HEK293 (cell line): Measurements from ENCODE around the gene TPGS2.

Experiments used
- CTCF ChIA-PET: fragments of 350-600 bp; formaldehyde crosslinking; extraction: SDS; loops from one replicate; lab custom pipeline; 2021; ENCODE audit warnings: antibody characterized with exemption; lab: Yijun Ruan, JAX
- POLR2A ChIA-PET: fragments of 300-600 bp; formaldehyde crosslinking; extraction: SDS; loops from one replicate; lab custom pipeline; 2020; ENCODE audit warnings: antibody characterized with exemption, inconsistent platforms; lab: Yijun Ruan, JAX
- H3K27ac ChIP-seq: fragments of 200-500 bp; sonication (Bioruptor generic); 2 replicates; pipeline ENCODE4 v1.5.1; 2014; ENCODE audit warnings: low read depth, low read length, control low read depth, inconsistent platforms; ENCODE audit errors: extremely low read depth
- H3K36me3 ChIP-seq, 2 experiments: fragments of 200-500 bp in 1 of 2; sonication (Bioruptor generic) in 1 of 2; 1 replicate in 1 of 2; 2 replicates in 1 of 2; pipeline ENCODE4 v1.5.1; 2014 to 2017; ENCODE audit warnings: inconsistent platforms in 2 of 2, low read length in 2 of 2; ENCODE audit not compliant: control insufficient read depth in 2 of 2, insufficient read depth in 1 of 2
- H3K4me1 ChIP-seq: fragments of 200-500 bp; sonication (Bioruptor generic); 2 replicates; pipeline ENCODE4 v1.5.1; 2014; ENCODE audit warnings: mild to moderate bottlenecking, low read length, inconsistent platforms; ENCODE audit not compliant: control insufficient read depth, insufficient read depth
- H3K4me3 ChIP-seq: 2 replicates; pipeline ENCODE4 v1.5.1; 2011; ENCODE audit warnings: low read depth, mild to moderate bottlenecking, control low read depth, low read length, moderate library complexity
- H3K9me3 ChIP-seq: fragments of 200-500 bp; sonication (Bioruptor generic); 2 replicates; pipeline ENCODE4 v1.5.1; 2014; ENCODE audit warnings: low read depth, low read length, inconsistent platforms; ENCODE audit not compliant: control insufficient read depth, insufficient read depth
- KLF7 ChIP-seq: fragments of 450-650 bp; formaldehyde crosslinking; IDR thresholded peaks from 2 replicates; pipeline ENCODE4 v1.5.1; 2016; ENCODE audit warnings: missing biosample characterization, missing genetic modification characterization, borderline replicate concordance
- SP2 ChIP-seq: fragments of 450-650 bp; formaldehyde crosslinking; IDR thresholded peaks from 2 replicates; pipeline ENCODE4 v1.5.1; 2016; ENCODE audit warnings: missing biosample characterization, missing genetic modification characterization
- ZBTB17 ChIP-seq: fragments of 450-650 bp; formaldehyde crosslinking; IDR thresholded peaks from 2 replicates; pipeline ENCODE4 v1.5.1; 2016; ENCODE audit warnings: missing biosample characterization, missing genetic modification characterization
- ZBTB48 ChIP-seq: fragments of 450-650 bp; formaldehyde crosslinking; IDR thresholded peaks from 2 replicates; pipeline ENCODE4 v1.5.1; 2016; ENCODE audit warnings: missing biosample characterization, missing genetic modification characterization
- ZBTB7A ChIP-seq: fragments of 450-650 bp; formaldehyde crosslinking; IDR thresholded peaks from 2 replicates; pipeline ENCODE4 v1.5.1; 2016; ENCODE audit warnings: low read depth, missing biosample characterization, missing genetic modification characterization
- ZNF121 ChIP-seq: fragments of 450-650 bp; formaldehyde crosslinking; IDR thresholded peaks from 2 replicates; pipeline ENCODE4 v1.5.1; 2016; ENCODE audit warnings: missing biosample characterization, missing genetic modification characterization
- ZNF221 ChIP-seq: fragments of 450-650 bp; formaldehyde crosslinking; IDR thresholded peaks from 2 replicates; pipeline ENCODE4 v1.5.1; 2017; ENCODE audit warnings: missing biosample characterization, missing genetic modification characterization, borderline replicate concordance
- ZNF223 ChIP-seq: fragments of 450-650 bp; formaldehyde crosslinking; IDR thresholded peaks from 2 replicates; pipeline ENCODE4 v1.5.1; 2016; ENCODE audit warnings: missing biosample characterization, missing genetic modification characterization
- ZNF24 ChIP-seq: fragments of 450-650 bp; formaldehyde crosslinking; IDR thresholded peaks from 2 replicates; pipeline ENCODE4 v1.5.1; 2016; ENCODE audit warnings: missing biosample characterization, missing genetic modification characterization
- ZNF248 ChIP-seq: fragments of 450-650 bp; formaldehyde crosslinking; IDR thresholded peaks from 2 replicates; pipeline ENCODE4 v1.5.1; 2017; ENCODE audit warnings: missing biosample characterization, missing genetic modification characterization
- ZNF473 ChIP-seq: fragments of 450-650 bp; formaldehyde crosslinking; IDR thresholded peaks from 2 replicates; pipeline ENCODE4 v1.5.1; 2017; ENCODE audit warnings: missing biosample characterization, missing genetic modification characterization
- ZNF610 ChIP-seq: fragments of 450-650 bp; formaldehyde crosslinking; IDR thresholded peaks from 2 replicates; pipeline ENCODE4 v1.5.1; 2016; ENCODE audit warnings: missing biosample characterization, missing genetic modification characterization, borderline replicate concordance
- ZNF621 ChIP-seq: fragments of 450-650 bp; formaldehyde crosslinking; IDR thresholded peaks from 2 replicates; pipeline ENCODE4 v1.5.1; 2017; ENCODE audit warnings: missing biosample characterization, missing genetic modification characterization
- ZNF677 ChIP-seq: fragments of 450-650 bp; IDR thresholded peaks from 2 replicates; pipeline ENCODE4 v1.5.0; 2018; ENCODE audit warnings: missing biosample characterization, mild to moderate bottlenecking, missing genetic modification characterization, moderate library complexity
- ZNF701 ChIP-seq: fragments of 450-650 bp; formaldehyde crosslinking; IDR thresholded peaks from 2 replicates; pipeline ENCODE4 v1.5.1; 2016; ENCODE audit warnings: missing biosample characterization, missing genetic modification characterization
- ZNF76 ChIP-seq: fragments of 450-650 bp; formaldehyde crosslinking; IDR thresholded peaks from 2 replicates; pipeline ENCODE4; 2016; ENCODE audit warnings: low read depth, missing biosample characterization, missing genetic modification characterization, borderline replicate concordance
- ZNF776 ChIP-seq: fragments of 450-650 bp; formaldehyde crosslinking; IDR thresholded peaks from 2 replicates; pipeline ENCODE4 v1.5.0; 2017; ENCODE audit warnings: missing biosample characterization, missing genetic modification characterization, borderline replicate concordance
- ZNF777 ChIP-seq: fragments of 450-650 bp; formaldehyde crosslinking; IDR thresholded peaks from 2 replicates; pipeline ENCODE4 v1.5.1; 2017; ENCODE audit warnings: missing biosample characterization, missing genetic modification characterization, borderline replicate concordance
- TF ChIP-seq, protein P1 (sequence below): fragments of 450-650 bp; formaldehyde crosslinking; optimal IDR thresholded peaks from 2 replicates; pipeline ENCODE3; 2016; ENCODE audit warnings: missing biosample characterization, mild to moderate bottlenecking, missing genetic modification characterization
- TF ChIP-seq, protein P2 (sequence below): fragments of 450-650 bp; formaldehyde crosslinking; IDR thresholded peaks from 2 replicates; pipeline ENCODE4 v1.5.1; 2016; ENCODE audit warnings: missing biosample characterization, missing genetic modification characterization
- TF ChIP-seq, protein P3 (sequence below): fragments of 450-650 bp; formaldehyde crosslinking; IDR thresholded peaks from 2 replicates; pipeline ENCODE4 v1.5.1; 2016; ENCODE audit warnings: missing biosample characterization, missing genetic modification characterization
- TF ChIP-seq, protein P4 (sequence below): fragments of 450-650 bp; formaldehyde crosslinking; IDR thresholded peaks from 2 replicates; pipeline ENCODE4 v1.5.1; 2016; ENCODE audit warnings: missing biosample characterization, missing genetic modification characterization
- TF ChIP-seq, protein P5 (sequence below): fragments of 450-650 bp; formaldehyde crosslinking; IDR thresholded peaks from 2 replicates; pipeline ENCODE4 v1.5.1; 2016; ENCODE audit warnings: missing biosample characterization, missing genetic modification characterization

TPGS2 gene

DNA sequence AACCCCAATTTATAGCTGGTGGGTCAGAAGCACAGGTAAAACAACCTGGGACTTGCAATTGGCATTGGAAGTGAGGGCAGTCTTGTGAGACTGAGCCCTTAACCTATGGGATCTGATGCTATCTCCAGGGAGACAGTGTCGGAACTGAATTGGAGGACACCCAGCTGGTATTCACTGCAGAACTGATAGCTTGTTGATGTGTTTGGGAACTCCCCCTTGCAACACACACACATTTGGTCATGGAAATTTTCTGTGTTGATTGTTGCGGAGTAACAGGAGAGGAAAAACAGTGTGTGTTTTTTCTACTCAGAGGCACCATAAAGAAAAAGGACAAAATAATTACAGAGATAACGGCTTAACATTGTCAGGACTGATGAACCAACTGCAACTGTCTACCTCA is 16.1 kb downstream of the TPGS2 start:
- peaks cover 0 to 69% of the 10 kb centered on the region in 2 experiments; a peak in 1 of 3 replicates for H3K36me3 ChIP-seq
- ChIA-PET POLR2A (no interaction called here), CTCF (interaction anchor here (0.7 kb wide), 1 partner anchor 47 kb away, joined by 3 read pairs; no protein-coding TSS in a partner anchor)
- no peaks in the 10 kb centered on the region for H3K9me3 ChIP-seq
- H3K4me3 ChIP-seq = no peak overlapping the region
- H3K4me1 ChIP-seq = peaks cover 7% of the 10 kb centered on the region; the same call in 1 of the 2 replicates
- H3K27ac ChIP-seq = no peak overlapping the region
- TF ChIP-seq, protein P1, sequence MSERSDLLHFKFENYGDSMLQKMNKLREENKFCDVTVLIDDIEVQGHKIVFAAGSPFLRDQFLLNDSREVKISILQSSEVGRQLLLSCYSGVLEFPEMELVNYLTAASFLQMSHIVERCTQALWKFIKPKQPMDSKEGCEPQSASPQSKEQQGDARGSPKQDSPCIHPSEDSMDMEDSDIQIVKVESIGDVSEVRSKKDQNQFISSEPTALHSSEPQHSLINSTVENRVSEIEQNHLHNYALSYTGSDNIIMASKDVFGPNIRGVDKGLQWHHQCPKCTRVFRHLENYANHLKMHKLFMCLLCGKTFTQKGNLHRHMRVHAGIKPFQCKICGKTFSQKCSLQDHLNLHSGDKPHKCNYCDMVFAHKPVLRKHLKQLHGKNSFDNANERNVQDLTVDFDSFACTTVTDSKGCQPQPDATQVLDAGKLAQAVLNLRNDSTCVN (tag by site-specific recombination) = no peak
- TF ChIP-seq ZBTB7A (tag by site-specific recombination) = no peak
- TF ChIP-seq ZNF121 (tag by site-specific recombination) = no peak
- no peak for TF ChIP-seq ZBTB17 (tag by site-specific recombination)
- TF ChIP-seq ZNF610 (tag by site-specific recombination) = no peak
- TF ChIP-seq ZNF248 (tag by site-specific recombination) = no peak
- TF ChIP-seq ZNF223 = no peak
- TF ChIP-seq ZNF221 = no peak
- TF ChIP-seq ZNF473 (tag by site-specific recombination) = no peak
- no peak for TF ChIP-seq ZNF621 (tag by site-specific recombination)
- TF ChIP-seq ZNF24 (tag by site-specific recombination) = no peak
- TF ChIP-seq, protein P2, sequence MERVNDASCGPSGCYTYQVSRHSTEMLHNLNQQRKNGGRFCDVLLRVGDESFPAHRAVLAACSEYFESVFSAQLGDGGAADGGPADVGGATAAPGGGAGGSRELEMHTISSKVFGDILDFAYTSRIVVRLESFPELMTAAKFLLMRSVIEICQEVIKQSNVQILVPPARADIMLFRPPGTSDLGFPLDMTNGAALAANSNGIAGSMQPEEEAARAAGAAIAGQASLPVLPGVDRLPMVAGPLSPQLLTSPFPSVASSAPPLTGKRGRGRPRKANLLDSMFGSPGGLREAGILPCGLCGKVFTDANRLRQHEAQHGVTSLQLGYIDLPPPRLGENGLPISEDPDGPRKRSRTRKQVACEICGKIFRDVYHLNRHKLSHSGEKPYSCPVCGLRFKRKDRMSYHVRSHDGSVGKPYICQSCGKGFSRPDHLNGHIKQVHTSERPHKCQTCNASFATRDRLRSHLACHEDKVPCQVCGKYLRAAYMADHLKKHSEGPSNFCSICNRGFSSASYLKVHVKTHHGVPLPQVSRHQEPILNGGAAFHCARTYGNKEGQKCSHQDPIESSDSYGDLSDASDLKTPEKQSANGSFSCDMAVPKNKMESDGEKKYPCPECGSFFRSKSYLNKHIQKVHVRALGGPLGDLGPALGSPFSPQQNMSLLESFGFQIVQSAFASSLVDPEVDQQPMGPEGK = no peak
- no peak for TF ChIP-seq ZNF777 (tag by site-specific recombination)
- no peak for TF ChIP-seq ZNF776
- TF ChIP-seq SP2 (tag by site-specific recombination) = no peak
- TF ChIP-seq ZBTB48 (tag by site-specific recombination) = no peak
- TF ChIP-seq, protein P3, sequence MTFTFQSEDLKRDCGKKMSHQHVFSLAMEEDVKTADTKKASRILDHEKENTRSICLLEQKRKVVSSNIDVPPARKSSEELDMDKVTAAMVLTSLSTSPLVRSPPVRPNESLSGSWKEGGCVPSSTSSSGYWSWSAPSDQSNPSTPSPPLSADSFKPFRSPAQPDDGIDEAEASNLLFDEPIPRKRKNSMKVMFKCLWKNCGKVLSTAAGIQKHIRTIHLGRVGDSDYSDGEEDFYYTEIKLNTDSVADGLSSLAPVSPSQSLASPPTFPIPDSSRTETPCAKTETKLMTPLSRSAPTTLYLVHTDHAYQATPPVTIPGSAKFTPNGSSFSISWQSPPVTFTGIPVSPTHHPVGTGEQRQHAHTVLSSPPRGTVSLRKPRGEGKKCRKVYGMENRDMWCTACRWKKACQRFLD (tag by site-specific recombination) = no peak
- TF ChIP-seq ZNF76 (tag by site-specific recombination) = no peak

DNA sequence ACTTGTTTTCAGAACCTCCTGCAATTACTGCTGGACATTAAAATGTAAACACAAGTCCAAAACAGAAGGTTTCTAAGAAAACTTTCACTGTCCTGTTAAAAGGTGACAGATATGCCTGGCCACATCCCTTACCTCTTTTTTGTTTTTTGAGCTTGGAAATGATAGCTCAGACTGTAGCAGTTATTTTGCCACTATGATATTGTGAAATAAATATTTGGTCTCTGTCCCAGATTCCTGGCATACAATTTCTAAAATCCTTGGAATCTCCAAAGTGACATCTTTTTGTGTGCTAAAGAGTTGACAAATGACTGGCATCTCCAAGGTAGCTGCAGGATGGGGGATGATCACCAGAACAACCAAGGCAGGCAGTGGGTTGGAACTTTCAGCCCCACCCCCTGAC is 16.8 kb downstream of the TPGS2 start:
- Histone ChIP-seq H3K36me3 (peaks cover 0 to 69% of the 10 kb centered on the region in 2 experiments; a peak in 1 of 3 replicates), H3K4me1 (peaks cover 7% of the 10 kb centered on the region; the same call in 1 of the 2 replicates), H3K27ac (no peak overlapping the region), H3K4me3 (no peak overlapping the region), H3K9me3 (no peaks in the 10 kb centered on the region)
- CTCF ChIA-PET = interaction anchor here (0.5 to 0.7 kb wide), 2 partner anchors 47 to 78 kb away, joined by 3 read pairs; no protein-coding TSS in a partner anchor
- POLR2A ChIA-PET = no interaction called here
- TF ChIP-seq, protein P4, sequence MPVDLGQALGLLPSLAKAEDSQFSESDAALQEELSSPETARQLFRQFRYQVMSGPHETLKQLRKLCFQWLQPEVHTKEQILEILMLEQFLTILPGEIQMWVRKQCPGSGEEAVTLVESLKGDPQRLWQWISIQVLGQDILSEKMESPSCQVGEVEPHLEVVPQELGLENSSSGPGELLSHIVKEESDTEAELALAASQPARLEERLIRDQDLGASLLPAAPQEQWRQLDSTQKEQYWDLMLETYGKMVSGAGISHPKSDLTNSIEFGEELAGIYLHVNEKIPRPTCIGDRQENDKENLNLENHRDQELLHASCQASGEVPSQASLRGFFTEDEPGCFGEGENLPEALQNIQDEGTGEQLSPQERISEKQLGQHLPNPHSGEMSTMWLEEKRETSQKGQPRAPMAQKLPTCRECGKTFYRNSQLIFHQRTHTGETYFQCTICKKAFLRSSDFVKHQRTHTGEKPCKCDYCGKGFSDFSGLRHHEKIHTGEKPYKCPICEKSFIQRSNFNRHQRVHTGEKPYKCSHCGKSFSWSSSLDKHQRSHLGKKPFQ (tag by site-specific recombination) = no peak
- TF ChIP-seq ZNF677 (no peak), ZNF701 (tag by site-specific recombination) (no peak), KLF7 (tag by site-specific recombination) (no peak)
- TF ChIP-seq, protein P5, sequence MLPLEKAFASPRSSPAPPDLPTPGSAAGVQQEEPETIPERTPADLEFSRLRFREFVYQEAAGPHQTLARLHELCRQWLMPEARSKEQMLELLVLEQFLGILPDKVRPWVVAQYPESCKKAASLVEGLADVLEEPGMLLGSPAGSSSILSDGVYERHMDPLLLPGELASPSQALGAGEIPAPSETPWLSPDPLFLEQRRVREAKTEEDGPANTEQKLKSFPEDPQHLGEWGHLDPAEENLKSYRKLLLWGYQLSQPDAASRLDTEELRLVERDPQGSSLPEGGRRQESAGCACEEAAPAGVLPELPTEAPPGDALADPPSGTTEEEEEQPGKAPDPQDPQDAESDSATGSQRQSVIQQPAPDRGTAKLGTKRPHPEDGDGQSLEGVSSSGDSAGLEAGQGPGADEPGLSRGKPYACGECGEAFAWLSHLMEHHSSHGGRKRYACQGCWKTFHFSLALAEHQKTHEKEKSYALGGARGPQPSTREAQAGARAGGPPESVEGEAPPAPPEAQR (tag by site-specific recombination) = no peak
- TF ChIP-seq, all 188 proteins: peak for 0
